OCI-LY3 (cell line): ENCODE data around the gene LY9.

Source experiments
- H2AFZ ChIP-seq: fragments of 200-600, 300-600 bp; shearing (Covaris generic); 2 replicates; pipeline ENCODE4 v1.6.0; 2014; ENCODE audit warnings: antibody characterized with exemption, low read depth, low read length
- H3K27ac ChIP-seq: fragments of 200-600, 300-600 bp; sonication (generic); 2 replicates; pipeline ENCODE4 v1.5.1; 2014; ENCODE audit warnings: mild to moderate bottlenecking, low read length, moderate library complexity, mixed read lengths
- H3K27me3 ChIP-seq: fragments of 200-600, 300-600 bp; sonication (generic); 2 replicates; pipeline ENCODE4 v1.6.1; 2014; ENCODE audit warnings: low read depth, low read length, mixed read lengths
- H3K36me3 ChIP-seq: fragments of 200-600, 300-600 bp; sonication (generic); replicated peaks from 2 replicates; pipeline ENCODE3; 2014; ENCODE audit warnings: low read depth, low read length, mixed read lengths
- H3K4me1 ChIP-seq: fragments of 300-600, 200-600 bp; sonication (generic); 2 replicates; pipeline ENCODE4 v1.6.1; 2014; ENCODE audit warnings: low read length, mixed read lengths
- H3K4me2 ChIP-seq: fragments of 200-600, 300-600 bp; sonication (generic); 2 replicates; pipeline ENCODE4 v1.6.1; 2014; ENCODE audit warnings: low read length, mixed read lengths
- H3K4me3 ChIP-seq: fragments of 300-600, 200-600 bp; sonication (generic); 2 replicates; pipeline ENCODE4 v1.5.1; 2014; ENCODE audit warnings: antibody characterized with exemption, mild to moderate bottlenecking, low read length, moderate library complexity
- H3K79me2 ChIP-seq: fragments of 300-600, 200-600 bp; shearing (Covaris generic); 2 replicates; pipeline ENCODE4 v1.6.1; 2014; ENCODE audit warnings: mild to moderate bottlenecking, low read length, mixed read lengths
- H3K9ac ChIP-seq: fragments of 300-600, 200-600 bp; shearing (Covaris generic); 2 replicates; pipeline ENCODE4 v1.6.0; 2014; ENCODE audit warnings: mild to moderate bottlenecking, low read length, moderate library complexity
- H3K9me3 ChIP-seq: fragments of 200-600, 300-600 bp; shearing (Covaris generic); 2 replicates; pipeline ENCODE4 v1.6.1; 2014; ENCODE audit warnings: low read length, mixed read lengths; ENCODE audit not compliant: insufficient read depth
- H4K20me1 ChIP-seq: fragments of 200-600, 300-600 bp; sonication (generic); 2 replicates; pipeline ENCODE4 v1.6.1; 2016; ENCODE audit warnings: low read length, mixed read lengths; ENCODE audit not compliant: insufficient read depth
- EZH2phosphoT487 ChIP-seq: fragments of 200-600 bp; shearing (Covaris generic); IDR thresholded peaks from 2 replicates; pipeline ENCODE4 v1.6.1; 2018; ENCODE audit warnings: antibody characterized with exemption, mixed run types, low read depth
- TF ChIP-seq, protein P1 (sequence below): fragments of 200-600, 300-600 bp; sonication (generic); IDR thresholded peaks from 2 replicates; pipeline ENCODE4 v1.5.1; 2014; ENCODE audit warnings: antibody characterized with exemption, low read length, low read depth

Gene LY9

DNA sequence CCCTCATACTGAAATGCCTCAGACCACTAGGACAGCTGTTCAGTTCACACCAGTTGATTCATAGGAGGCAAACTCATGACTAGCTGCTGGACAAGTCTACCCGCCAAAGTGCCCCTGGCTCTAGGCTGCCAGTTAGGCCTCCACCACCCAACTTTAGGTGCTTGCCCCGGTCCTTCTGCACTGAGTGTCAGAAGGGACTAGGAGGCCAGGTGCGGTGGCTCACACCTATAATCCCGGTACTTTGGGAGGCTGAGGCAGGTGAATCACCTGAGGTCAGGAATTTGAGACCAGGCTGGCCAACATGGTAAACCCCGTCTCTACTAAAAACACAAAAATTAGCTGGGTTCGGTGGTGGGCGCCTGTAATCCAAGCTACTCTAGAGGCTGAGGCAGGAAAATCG, 18.9 kb downstream of the LY9 start:
- no peaks in the 10 kb centered on the region for H3K36me3 ChIP-seq
- TF ChIP-seq EZH2phosphoT487 = no peak
- TF ChIP-seq, protein P1, sequence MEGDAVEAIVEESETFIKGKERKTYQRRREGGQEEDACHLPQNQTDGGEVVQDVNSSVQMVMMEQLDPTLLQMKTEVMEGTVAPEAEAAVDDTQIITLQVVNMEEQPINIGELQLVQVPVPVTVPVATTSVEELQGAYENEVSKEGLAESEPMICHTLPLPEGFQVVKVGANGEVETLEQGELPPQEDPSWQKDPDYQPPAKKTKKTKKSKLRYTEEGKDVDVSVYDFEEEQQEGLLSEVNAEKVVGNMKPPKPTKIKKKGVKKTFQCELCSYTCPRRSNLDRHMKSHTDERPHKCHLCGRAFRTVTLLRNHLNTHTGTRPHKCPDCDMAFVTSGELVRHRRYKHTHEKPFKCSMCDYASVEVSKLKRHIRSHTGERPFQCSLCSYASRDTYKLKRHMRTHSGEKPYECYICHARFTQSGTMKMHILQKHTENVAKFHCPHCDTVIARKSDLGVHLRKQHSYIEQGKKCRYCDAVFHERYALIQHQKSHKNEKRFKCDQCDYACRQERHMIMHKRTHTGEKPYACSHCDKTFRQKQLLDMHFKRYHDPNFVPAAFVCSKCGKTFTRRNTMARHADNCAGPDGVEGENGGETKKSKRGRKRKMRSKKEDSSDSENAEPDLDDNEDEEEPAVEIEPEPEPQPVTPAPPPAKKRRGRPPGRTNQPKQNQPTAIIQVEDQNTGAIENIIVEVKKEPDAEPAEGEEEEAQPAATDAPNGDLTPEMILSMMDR = no peak
- H3K4me3 ChIP-seq = no peak overlapping the region
- H2AFZ ChIP-seq = no peak overlapping the region
- H3K9me3 ChIP-seq = no peaks in the 10 kb centered on the region
- H4K20me1 ChIP-seq = no peaks in the 10 kb centered on the region
- H3K27me3 ChIP-seq = no peaks in the 10 kb centered on the region
- H3K9ac ChIP-seq = no peak overlapping the region
- H3K4me2 ChIP-seq = no peak overlapping the region
- H3K79me2 ChIP-seq = no peaks in the 10 kb centered on the region
- peaks cover 10% of the 10 kb centered on the region for H3K4me1 ChIP-seq
- H3K27ac ChIP-seq = no peak overlapping the region

DNA sequence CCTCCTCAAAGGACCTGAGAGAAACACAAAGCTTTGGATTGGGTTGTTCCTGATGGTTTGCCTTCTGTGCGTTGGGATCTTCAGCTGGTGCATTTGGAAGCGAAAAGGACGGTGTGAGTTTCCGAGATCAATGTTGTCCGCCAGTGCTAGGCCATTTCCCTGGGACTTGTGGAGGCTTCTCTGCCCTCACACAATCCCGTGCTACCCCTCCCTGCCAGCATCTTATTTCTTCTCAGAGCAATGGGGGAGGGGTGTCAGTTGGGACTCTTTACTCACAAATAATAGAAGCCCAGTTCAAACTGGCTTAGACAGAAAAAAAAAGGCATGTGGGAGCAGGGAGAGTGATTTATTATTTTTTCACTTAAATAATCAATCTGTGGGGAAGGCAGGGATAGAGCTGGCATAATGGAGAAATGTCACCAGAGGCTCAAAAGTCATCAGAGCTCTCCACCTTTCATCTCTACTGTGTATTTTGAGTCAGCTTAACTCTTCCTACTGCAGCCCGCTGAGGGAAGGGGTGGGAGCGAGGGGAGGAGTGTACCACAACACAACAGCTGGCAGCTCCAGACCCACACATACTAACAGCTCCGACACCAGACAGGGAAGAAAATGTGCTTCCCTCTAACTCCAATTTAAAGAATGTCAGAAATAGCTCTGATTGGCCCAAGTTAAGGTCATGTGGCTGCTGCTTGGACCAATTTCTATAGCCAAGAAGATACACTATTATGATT, 22.4 kb downstream of the LY9 start:
- no peak overlapping the region for H2AFZ ChIP-seq
- no peaks in the 10 kb centered on the region for H3K79me2 ChIP-seq
- H3K4me1 ChIP-seq = peaks cover 4% of the 10 kb centered on the region
- no peak overlapping the region for H3K4me3 ChIP-seq
- H4K20me1 ChIP-seq = no peaks in the 10 kb centered on the region
- no peaks in the 10 kb centered on the region for H3K36me3 ChIP-seq
- no peaks in the 10 kb centered on the region for H3K27me3 ChIP-seq
- TF ChIP-seq, protein P1 = no peak
- no peak for TF ChIP-seq EZH2phosphoT487
- H3K27ac ChIP-seq = no peak overlapping the region
- no peak overlapping the region for H3K4me2 ChIP-seq
- no peak overlapping the region for H3K9ac ChIP-seq
- H3K9me3 ChIP-seq = no peaks in the 10 kb centered on the region

DNA sequence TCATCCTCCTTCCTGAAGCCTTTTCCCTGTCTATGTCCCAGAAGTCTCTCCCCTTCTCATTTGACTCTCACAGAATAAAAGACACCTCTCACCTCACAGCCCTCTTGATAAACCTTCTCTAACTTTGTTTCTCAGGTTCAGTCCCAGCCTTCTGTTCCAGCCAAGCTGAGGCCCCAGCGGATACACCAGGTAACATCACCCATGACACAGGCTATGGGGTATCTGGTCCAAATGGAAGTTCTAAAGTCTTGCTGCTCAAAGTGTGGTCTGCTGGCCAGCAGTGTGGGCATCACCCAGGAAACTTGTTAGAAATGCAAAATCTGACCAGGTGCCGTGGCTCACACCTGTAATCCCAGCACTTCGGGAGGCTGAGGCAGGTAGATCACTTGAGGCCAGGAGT, 23.2 kb downstream of the LY9 start:
- no peaks in the 10 kb centered on the region for H3K9me3 ChIP-seq
- H3K79me2 ChIP-seq = no peaks in the 10 kb centered on the region
- H4K20me1 ChIP-seq = no peaks in the 10 kb centered on the region
- H3K4me1 ChIP-seq = no peaks in the 10 kb centered on the region
- H3K4me3 ChIP-seq = no peak overlapping the region
- no peak overlapping the region for H3K27ac ChIP-seq
- H2AFZ ChIP-seq = no peak overlapping the region
- H3K27me3 ChIP-seq = no peaks in the 10 kb centered on the region
- H3K4me2 ChIP-seq = no peak overlapping the region
- TF ChIP-seq EZH2phosphoT487 = no peak
- TF ChIP-seq, protein P1 = no peak
- no peak overlapping the region for H3K9ac ChIP-seq
- H3K36me3 ChIP-seq = no peaks in the 10 kb centered on the region

DNA sequence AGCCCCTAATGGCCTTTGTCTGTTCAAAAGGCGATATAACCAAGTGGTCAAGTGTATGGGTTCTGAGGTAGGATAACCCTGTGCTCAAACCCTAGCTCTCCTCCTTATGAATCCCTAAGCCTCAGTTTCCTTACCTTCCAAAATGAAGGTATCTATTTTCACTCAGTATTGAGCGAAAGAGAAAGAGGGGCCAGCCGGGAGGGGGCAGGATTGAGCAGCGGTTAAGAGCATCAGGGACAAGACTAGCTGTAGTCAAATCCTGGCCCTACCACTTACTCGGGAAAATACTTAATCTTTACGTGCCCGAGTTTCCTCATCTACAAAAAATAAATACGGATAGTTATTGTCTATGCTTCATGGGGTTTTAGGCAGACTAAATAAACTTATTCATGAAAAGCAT, 25.7 kb downstream of the LY9 start:
- H3K9ac ChIP-seq = no peak overlapping the region
- H3K4me2 ChIP-seq = no peak overlapping the region
- H3K4me1 ChIP-seq = no peaks in the 10 kb centered on the region
- no peaks in the 10 kb centered on the region for H4K20me1 ChIP-seq
- no peaks in the 10 kb centered on the region for H3K36me3 ChIP-seq
- H3K79me2 ChIP-seq = no peaks in the 10 kb centered on the region
- no peaks in the 10 kb centered on the region for H3K9me3 ChIP-seq
- no peaks in the 10 kb centered on the region for H3K27me3 ChIP-seq
- H3K27ac ChIP-seq = no peak overlapping the region
- TF ChIP-seq, protein P1 = no peak
- no peak for TF ChIP-seq EZH2phosphoT487
- H3K4me3 ChIP-seq = no peak overlapping the region
- no peak overlapping the region for H2AFZ ChIP-seq
